Keratinocyte (primary cell): ENCODE results near the gene C14orf119. TPM values are rescaled to one million over a fixed set of nuclear protein-coding genes. Genes with fewer than 3 reads are reported as not detected.

Source experiments
- DNase-seq: peaks from one replicate; pipeline ENCODE4 v3.0.0-alpha.2; 2011; ENCODE audit warnings: low read depth, missing footprints, low spot score
- FAIRE-seq: peaks from 2 replicates; lab custom pipeline; 2011; peaks lifted over from hg19 to GRCh38; lab: Jason Lieb, UNC
- H2AFZ ChIP-seq: 2 replicates; pipeline ENCODE4 v1.6.0; 2012; ENCODE audit warnings: low read length, control low read depth, inconsistent platforms; ENCODE audit not compliant: control insufficient read depth
- H3K27ac ChIP-seq: 2 replicates; pipeline ENCODE4 v1.5.1; 2011; ENCODE audit warnings: low read length; ENCODE audit not compliant: control insufficient read depth, insufficient read depth
- H3K27me3 ChIP-seq: 3 replicates; pipeline ENCODE4 v1.6.0; 2011; ENCODE audit warnings: low read length; ENCODE audit not compliant: control insufficient read depth, insufficient read depth; ENCODE audit errors: extremely low read depth
- H3K36me3 ChIP-seq, 2 experiments: 2 replicates in 1 of 2; 3 replicates in 1 of 2; pipeline ENCODE4 v1.5.1; 2011; ENCODE audit warnings: low read length in 2 of 2, mild to moderate bottlenecking in 1 of 2; ENCODE audit not compliant: control insufficient read depth in 2 of 2, insufficient read depth in 2 of 2; ENCODE audit errors: extremely low read depth in 1 of 2
- H3K4me1 ChIP-seq: 3 replicates; pipeline ENCODE4 v1.5.1; 2011; ENCODE audit warnings: low read length; ENCODE audit not compliant: control insufficient read depth, insufficient read depth; ENCODE audit errors: extremely low read depth
- H3K4me2 ChIP-seq: 3 replicates; pipeline ENCODE4 v1.6.0; 2011; ENCODE audit warnings: low read depth, low read length; ENCODE audit not compliant: control insufficient read depth, insufficient read depth; ENCODE audit errors: extremely low read depth
- H3K4me3 ChIP-seq, 3 experiments: fragments of 200-600 bp in 1 of 3; sonication (generic) in 1 of 3; 2 replicates in 2 of 3; 3 replicates in 1 of 3; pipeline ENCODE4 v1.5.1; 2011 to 2016; ENCODE audit warnings: low read length in 3 of 3, mild to moderate bottlenecking in 3 of 3, control low read depth in 2 of 3, inconsistent platforms in 1 of 3, low read depth in 1 of 3, mixed read lengths in 1 of 3, mixed run types in 1 of 3, moderate library complexity in 1 of 3; ENCODE audit not compliant: control insufficient read depth in 2 of 3, insufficient read depth in 2 of 3; ENCODE audit errors: extremely low read depth in 1 of 3
- H3K79me2 ChIP-seq: 2 replicates; pipeline ENCODE4 v1.6.0; 2012; ENCODE audit warnings: low read length; ENCODE audit not compliant: control insufficient read depth, insufficient read depth
- H3K9ac ChIP-seq: 3 replicates; pipeline ENCODE4 v1.6.0; 2011; ENCODE audit warnings: low read length; ENCODE audit not compliant: control insufficient read depth, insufficient read depth; ENCODE audit errors: extremely low read depth
- H3K9me1 ChIP-seq: 3 replicates; pipeline ENCODE4 v1.6.0; 2011; ENCODE audit warnings: low read length; ENCODE audit not compliant: control insufficient read depth, insufficient read depth; ENCODE audit errors: extremely low read depth
- H3K9me3 ChIP-seq: 2 replicates; pipeline ENCODE4 v1.5.1; 2012; ENCODE audit warnings: low read depth, low read length; ENCODE audit not compliant: control insufficient read depth
- H4K20me1 ChIP-seq: 3 replicates; pipeline ENCODE4 v1.6.0; 2011; ENCODE audit warnings: low read length; ENCODE audit not compliant: control insufficient read depth, insufficient read depth; ENCODE audit errors: extremely low read depth
- EZH2 ChIP-seq: IDR thresholded peaks from one replicate; pipeline ENCODE4 v1.6.1; 2012; ENCODE audit warnings: inconsistent platforms, mild to moderate bottlenecking, low read length, moderate library complexity
- dilution Hi-C: fragments of 300-500 bp; cut with MboI; formaldehyde crosslinking; loops from one replicate; pipeline ENCODE4 v1.7.0; 2020; ENCODE audit warnings: low sequenced_read_pairs; ENCODE audit not compliant: extremely low pct_ligation_motif_present
- polyA plus RNA-seq, 5 experiments: library from polyadenylated mRNA; depleted of rRNA in 3 of 5; stranded (reverse) in 3 of 5; stranded (forward) in 1 of 5; unstranded in 1 of 5; fragments of >200 nt; gene quantifications; 1 replicate in 1 of 5; 2 replicates in 3 of 5; 3 replicates in 1 of 5; pipeline versions ENCODE4 v1.2.1 to v1.2.3, GENCODE V29; 2011 to 2012; ENCODE audit warnings: missing spikeins in 2 of 5, low read depth in 1 of 5, low replicate concordance in 1 of 5
- TF ChIP-seq, protein P1 (sequence below), 3 experiments: IDR thresholded peaks in 1 of 3; conservative IDR thresholded peaks in 1 of 3; optimal IDR thresholded peaks in 1 of 3; 2 replicates in 2 of 3; 3 replicates in 1 of 3; pipeline versions ENCODE3 to v1.5.1; 2011; ENCODE audit warnings: low read length in 3 of 3, mild to moderate bottlenecking in 3 of 3, moderate library complexity in 2 of 3, control low read depth in 1 of 3, inconsistent platforms in 1 of 3; ENCODE audit not compliant: insufficient read depth in 2 of 3; ENCODE audit errors: extremely low read depth in 1 of 3

C14orf119 gene
- polyA plus RNA-seq, 1 donor (not counting 4 experiments of a cell fraction or from before 2014, with no cell fraction given): 73.7 TPM

DNA sequence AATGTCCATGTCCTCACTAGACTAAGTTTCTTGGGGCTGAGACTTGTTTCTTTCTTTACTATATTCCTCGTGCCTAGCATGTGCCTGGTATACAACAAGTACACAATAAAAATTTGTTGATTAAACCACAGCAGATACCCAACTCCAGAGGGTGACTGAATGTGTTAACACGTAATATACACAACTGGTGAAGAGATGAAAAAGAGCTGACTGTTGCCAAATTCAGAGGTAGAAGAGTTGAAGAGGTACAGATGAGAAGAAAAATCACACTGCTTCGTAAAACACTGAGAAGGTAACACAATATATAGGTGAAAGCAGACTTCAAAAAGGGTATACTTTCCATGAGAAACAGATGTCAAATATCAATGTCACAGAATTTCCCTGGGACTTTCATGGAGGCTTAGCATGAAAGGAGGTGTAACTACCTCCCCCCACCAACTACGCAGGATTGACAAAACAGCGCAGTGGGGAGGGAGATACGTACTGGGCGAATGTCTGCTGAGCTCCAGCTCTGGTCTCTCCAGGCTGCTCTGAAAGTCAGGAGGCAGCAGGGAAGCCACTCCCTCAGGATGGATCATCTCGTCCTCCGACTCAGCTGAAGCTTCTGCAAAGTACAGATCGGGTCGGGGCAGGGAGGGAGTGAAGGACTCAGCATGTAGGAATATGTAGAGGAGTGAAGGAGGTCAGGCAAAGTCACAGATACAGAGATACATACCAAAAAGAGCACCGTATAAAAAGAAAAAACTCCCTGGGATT is 5.6 kb upstream of the C14orf119 start:
- dilution Hi-C loops: no loop called here
- peaks cover 62% of the 10 kb centered on the region for H3K79me2 ChIP-seq
- FAIRE-seq (no peak), DNase-seq (no peak)
- peaks cover 8% of the 10 kb centered on the region for H4K20me1 ChIP-seq
- H3K27me3 ChIP-seq: no peaks in the 10 kb centered on the region
- H2AFZ ChIP-seq: no peak overlapping the region
- peaks cover 18 to 55% of the 10 kb centered on the region in 2 experiments for H3K36me3 ChIP-seq
- H3K9me1 ChIP-seq: no peaks in the 10 kb centered on the region
- H3K4me2 ChIP-seq: no peak overlapping the region
- no peak overlapping the region for H3K9ac ChIP-seq
- peaks cover 9% of the 10 kb centered on the region for H3K4me1 ChIP-seq
- no peak overlapping the region for H3K4me3 ChIP-seq
- TF ChIP-seq EZH2: no peak
- TF ChIP-seq, protein P1, sequence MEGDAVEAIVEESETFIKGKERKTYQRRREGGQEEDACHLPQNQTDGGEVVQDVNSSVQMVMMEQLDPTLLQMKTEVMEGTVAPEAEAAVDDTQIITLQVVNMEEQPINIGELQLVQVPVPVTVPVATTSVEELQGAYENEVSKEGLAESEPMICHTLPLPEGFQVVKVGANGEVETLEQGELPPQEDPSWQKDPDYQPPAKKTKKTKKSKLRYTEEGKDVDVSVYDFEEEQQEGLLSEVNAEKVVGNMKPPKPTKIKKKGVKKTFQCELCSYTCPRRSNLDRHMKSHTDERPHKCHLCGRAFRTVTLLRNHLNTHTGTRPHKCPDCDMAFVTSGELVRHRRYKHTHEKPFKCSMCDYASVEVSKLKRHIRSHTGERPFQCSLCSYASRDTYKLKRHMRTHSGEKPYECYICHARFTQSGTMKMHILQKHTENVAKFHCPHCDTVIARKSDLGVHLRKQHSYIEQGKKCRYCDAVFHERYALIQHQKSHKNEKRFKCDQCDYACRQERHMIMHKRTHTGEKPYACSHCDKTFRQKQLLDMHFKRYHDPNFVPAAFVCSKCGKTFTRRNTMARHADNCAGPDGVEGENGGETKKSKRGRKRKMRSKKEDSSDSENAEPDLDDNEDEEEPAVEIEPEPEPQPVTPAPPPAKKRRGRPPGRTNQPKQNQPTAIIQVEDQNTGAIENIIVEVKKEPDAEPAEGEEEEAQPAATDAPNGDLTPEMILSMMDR (optimal IDR thresholded peaks at IDR 0.05 in 1 of 3, IDR thresholded peaks at IDR 0.05 in 1 of 3, conservative IDR thresholded peaks at IDR 0.05 in 1 of 3; ENCODE audit: extremely low read depth in 1 of 3, insufficient read depth in 2 of 3, low read length in 3 of 3): no peak
- no peak overlapping the region for H3K27ac ChIP-seq
- H3K9me3 ChIP-seq: no peaks in the 10 kb centered on the region

DNA sequence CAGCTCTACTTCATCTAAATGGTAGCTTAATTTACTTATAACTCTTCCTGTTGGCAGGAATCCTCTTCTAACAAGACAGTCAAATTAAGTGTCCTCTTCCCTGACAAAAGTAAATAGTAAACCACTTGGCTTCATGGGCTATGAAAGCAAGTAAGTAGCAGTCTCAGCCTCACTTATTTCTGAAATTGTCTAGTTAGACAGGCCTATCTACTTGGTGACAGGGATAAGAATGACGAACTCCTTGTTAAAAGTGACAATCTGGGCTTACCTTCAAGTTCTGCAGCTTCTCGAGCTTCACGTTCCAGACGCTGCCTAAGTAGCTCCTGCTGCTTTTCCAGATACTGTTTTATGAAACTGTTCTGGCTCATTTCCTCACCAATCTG is 5.1 kb upstream of the C14orf119 start:
- H2AFZ ChIP-seq: no peak overlapping the region
- peaks cover 9% of the 10 kb centered on the region for H3K4me1 ChIP-seq
- H3K36me3 ChIP-seq: peaks cover 18 to 52% of the 10 kb centered on the region in 2 experiments
- FAIRE-seq (no peak), DNase-seq (no peak)
- no peaks in the 10 kb centered on the region for H3K9me1 ChIP-seq
- H3K79me2 ChIP-seq: peaks cover 65% of the 10 kb centered on the region
- TF ChIP-seq, protein P1 (optimal IDR thresholded peaks at IDR 0.05 in 1 of 3, IDR thresholded peaks at IDR 0.05 in 1 of 3, conservative IDR thresholded peaks at IDR 0.05 in 1 of 3; ENCODE audit: extremely low read depth in 1 of 3, insufficient read depth in 2 of 3, low read length in 3 of 3): no peak
- no peak for TF ChIP-seq EZH2
- H3K27ac ChIP-seq: no peak overlapping the region
- no peaks in the 10 kb centered on the region for H3K9me3 ChIP-seq
- H3K4me2 ChIP-seq: no peak overlapping the region
- dilution Hi-C loops: no loop called here
- H3K4me3 ChIP-seq: no peak overlapping the region
- H3K27me3 ChIP-seq: no peaks in the 10 kb centered on the region
- no peak overlapping the region for H3K9ac ChIP-seq
- peaks cover 8% of the 10 kb centered on the region for H4K20me1 ChIP-seq
